HuH-7 (cell line): ENCODE data around the gene CCDC116.

Experiments used
- DNase-seq: peaks from one replicate; pipeline ENCODE4 v3.0.0; 2011; ENCODE audit warnings: low spot score

Gene CCDC116

DNA sequence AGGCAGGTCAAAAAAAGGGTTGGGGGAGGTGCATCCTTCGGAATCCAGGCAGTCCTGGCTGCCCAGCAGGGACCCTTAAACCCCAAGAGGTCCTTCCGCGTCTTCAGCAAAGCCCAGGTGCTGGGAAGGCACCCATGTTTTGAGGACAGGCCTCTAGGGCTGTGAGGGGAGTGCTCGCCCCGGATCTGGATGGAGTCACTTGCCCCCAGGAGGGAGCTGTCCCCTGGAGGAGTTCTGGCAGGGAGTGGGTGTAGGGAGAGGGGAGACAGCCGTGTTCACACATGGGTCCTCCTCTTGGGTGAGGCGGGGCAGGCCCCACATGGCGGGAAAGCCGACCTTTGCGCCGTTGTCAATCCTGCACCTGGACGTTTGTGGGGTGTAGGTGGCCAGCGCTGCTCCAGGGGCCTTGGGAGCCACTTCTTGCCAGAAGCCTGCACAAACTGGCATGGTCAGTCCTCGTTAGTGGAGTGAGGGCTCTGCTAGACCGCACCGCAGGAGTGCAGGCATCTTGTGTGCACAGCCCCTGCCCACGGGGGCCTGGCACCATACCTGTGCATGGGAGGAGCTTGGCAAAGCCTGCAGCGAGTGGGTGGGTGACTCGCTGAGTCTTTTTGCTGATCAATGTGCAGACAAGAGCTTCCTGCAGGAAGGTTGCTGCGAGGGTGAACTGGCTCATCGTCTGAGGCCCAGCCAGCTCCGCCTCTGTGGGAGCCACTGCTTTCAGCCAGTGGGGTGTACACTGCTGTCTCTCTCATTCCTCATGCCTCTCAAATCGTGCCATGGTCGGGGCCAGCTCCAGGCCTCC, 49.2 kb downstream of the CCDC116 start:
- DNase-seq: no peak

DNA sequence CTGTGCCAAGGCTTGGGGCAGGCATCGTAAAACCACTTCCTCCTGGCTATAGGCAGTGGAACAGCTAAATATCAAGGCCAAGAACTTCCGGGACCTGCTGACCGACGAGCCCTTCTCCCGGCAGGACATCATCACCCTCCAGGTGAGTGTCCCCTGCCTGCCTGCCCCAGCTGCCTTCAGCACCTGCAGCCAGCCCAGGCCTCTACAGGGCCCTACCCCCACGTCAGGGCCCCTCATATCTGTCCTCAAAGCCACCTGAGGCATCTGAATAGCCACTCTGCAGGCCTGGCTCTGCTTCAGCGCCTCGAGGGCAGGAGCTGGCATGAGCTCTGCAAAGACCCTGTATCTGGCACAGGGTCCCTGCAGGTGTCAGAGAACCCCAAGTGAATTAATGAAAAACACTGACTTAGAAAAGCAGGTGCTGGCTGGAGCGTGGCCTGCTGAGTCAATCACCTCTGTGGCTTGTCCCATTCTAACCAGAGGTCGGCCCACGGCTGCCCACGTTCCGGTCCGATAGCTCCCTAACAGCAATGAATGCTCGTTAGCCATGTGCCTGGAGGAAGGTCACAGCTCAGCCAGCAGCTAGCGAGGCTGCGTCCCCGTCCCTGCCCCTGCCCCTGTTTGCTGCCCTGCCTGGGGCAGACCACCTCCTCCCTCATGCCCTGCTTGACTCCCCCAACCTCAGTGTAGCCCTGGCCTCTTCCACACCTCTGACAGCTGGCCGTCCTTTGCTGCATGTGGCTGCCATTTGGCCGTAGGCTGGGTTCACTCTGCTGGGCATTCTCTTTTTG, 50.0 kb downstream of the CCDC116 start:
- DNase-seq: no peak

- DNase-seq: no peak
Observed at GRCh38 chr22:21683401-21683811, 50.8 kb downstream of the CCDC116 start.

DNA sequence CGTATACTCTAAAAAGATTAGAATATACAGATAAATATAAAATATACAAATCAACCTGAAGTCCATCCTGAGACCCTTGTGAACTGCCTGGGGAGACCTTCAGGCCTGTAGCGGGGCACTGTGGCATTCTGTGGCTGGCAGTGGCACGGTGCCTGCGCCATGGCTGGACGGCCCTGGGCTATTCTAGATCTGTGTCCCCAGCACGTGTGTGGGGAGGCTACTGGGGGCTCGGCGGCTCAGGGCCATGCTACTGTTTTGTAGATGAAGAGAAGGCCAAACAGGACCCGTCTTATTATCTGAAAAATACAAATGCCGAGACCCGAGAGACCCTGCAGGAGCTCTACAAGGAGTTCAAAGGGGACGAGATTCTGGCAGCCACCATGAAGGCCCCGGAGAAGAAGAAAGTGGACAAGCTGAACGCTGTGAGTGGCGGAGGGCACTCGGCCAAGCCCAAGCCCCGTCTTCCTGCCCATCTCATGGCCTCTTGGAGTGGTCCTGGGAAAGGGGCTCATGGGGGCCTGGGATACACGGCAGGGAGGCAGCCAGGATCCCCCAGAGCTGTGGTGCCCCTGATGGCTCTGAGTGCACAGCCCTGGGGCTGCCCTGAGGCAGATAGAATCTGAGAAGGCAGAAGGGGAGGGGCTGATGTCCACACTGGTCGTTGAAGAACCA, 52.1 kb downstream of the CCDC116 start:
- DNase-seq: no peak

GRCh38 chr22:21685164-21685513, 52.6 kb downstream of the CCDC116 start:
- DNase-seq: no peak

- DNase-seq: no peak
Observed at GRCh38 chr22:21686193-21686608, 53.6 kb downstream of the CCDC116 start.
